ENCODE data around the gene KNSTRN.

DNA sequence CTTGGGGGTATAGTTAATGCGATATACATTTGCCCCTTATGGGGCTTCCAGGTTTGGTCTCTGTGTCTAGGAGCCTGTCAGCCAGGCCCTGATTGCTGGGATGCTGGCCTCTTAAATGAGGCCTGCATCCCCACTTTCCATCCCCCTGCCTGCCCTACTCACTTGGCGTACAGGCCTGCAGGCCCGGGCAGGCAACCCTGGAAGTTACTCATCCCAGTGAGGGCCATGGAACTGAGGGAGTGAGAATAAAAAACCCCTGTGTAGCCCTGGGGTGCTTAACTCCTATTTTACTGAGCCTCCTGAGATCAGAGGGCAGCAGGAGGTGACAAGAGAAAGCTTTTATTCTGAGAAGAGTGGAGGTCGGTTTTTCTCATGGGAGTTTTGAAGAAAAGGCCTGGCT lies 22.5 kb upstream of the KNSTRN start:
- TF ChIP-seq RAD21 (IDR thresholded peaks at IDR 0.05; ENCODE audit: low read length) (no peak), POLR2A (IDR thresholded peaks at IDR 0.05; ENCODE audit: low read depth, low read length) (no peak)
